Prostate gland (tissue), 2 donors: Measurements from ENCODE around the gene RPS15.

ENCODE experiments used
- POLR2A ChIP-seq: fragments of 450-650 bp; IDR thresholded peaks from one replicate; pipeline ENCODE4 v1.6.1; 2016; ENCODE audit warnings: antibody characterized with exemption, mild to moderate bottlenecking
- POLR2AphosphoS5 ChIP-seq: sonication (generic); formaldehyde crosslinking; IDR thresholded peaks from one replicate; pipeline ENCODE4 v1.6.1; 2017; ENCODE audit warnings: antibody characterized with exemption
- TF ChIP-seq, protein P1 (sequence below), 4 experiments: fragments of 200-600 bp in 2 of 4; fragments of 450-650 bp in 2 of 4; sonication (generic) in 2 of 4; IDR thresholded peaks; 1 replicate in 3 of 4; 2 replicates in 1 of 4; pipeline ENCODE4 v1.5.1; 2016 to 2019; ENCODE audit warnings: antibody characterized with exemption in 4 of 4, mild to moderate bottlenecking in 2 of 4, moderate library complexity in 2 of 4

DNA sequence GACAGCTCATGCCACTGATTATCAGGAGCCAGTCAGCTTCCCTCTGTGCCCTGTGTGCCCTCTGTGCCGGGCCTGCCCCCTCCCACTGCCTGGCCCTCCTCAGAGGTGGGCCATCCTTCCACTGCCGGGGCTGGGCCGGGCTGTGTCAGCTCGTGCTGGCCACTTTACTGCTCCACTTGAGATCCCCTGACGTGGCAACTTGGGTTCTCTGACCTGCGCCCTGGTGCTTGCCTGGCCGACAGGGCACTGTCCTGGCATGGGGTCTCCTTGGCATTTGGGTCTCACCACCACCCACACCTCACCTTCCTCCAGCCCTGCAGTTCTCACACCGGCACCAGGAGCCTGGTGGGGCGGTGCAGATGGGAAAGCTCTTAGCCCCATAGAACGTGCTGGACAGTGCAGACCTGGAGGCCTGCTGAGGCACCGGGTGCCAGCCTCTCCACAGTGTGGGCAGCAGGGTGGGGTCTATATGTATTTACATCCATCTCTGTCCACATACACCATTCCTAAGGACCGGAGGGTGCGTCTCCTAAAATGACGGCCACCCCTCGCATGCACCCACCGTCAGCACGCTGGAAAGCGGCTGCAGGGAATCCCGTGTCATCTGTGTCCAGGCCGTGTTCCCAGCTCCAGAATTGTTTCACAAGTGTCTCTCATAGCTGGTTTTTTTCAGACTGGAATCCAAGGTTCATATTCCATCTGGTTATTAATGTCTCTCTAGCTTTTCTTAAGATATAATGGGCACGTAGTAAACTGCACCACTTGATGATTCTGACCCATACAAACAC lies 19.1 kb upstream of the RPS15 start:
- TF ChIP-seq POLR2AphosphoS5 = no peak
- TF ChIP-seq, protein P1, sequence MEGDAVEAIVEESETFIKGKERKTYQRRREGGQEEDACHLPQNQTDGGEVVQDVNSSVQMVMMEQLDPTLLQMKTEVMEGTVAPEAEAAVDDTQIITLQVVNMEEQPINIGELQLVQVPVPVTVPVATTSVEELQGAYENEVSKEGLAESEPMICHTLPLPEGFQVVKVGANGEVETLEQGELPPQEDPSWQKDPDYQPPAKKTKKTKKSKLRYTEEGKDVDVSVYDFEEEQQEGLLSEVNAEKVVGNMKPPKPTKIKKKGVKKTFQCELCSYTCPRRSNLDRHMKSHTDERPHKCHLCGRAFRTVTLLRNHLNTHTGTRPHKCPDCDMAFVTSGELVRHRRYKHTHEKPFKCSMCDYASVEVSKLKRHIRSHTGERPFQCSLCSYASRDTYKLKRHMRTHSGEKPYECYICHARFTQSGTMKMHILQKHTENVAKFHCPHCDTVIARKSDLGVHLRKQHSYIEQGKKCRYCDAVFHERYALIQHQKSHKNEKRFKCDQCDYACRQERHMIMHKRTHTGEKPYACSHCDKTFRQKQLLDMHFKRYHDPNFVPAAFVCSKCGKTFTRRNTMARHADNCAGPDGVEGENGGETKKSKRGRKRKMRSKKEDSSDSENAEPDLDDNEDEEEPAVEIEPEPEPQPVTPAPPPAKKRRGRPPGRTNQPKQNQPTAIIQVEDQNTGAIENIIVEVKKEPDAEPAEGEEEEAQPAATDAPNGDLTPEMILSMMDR (IDR thresholded peaks at IDR 0.05) = no peak
- no peak for TF ChIP-seq POLR2A
